MM.1S (cell line): ENCODE results near the gene FOXL1.

ENCODE experiments used
- DNase-seq: peaks from one replicate; pipeline ENCODE4 v3.0.0-alpha.2; 2015
- H2AFZ ChIP-seq: fragments of 300-600 bp; sonication (generic); 2 replicates; pipeline ENCODE4 v1.6.0; 2016; ENCODE audit warnings: antibody characterized with exemption, low read length
- H3F3A ChIP-seq: fragments of 300-600 bp; sonication (generic); 2 replicates; pipeline ENCODE4 v1.6.1; 2016; ENCODE audit warnings: mild to moderate bottlenecking, antibody characterized with exemption, low read length, moderate library complexity, mixed read lengths; ENCODE audit not compliant: insufficient read depth
- H3K27ac ChIP-seq: fragments of 300-600 bp; sonication (generic); 2 replicates; pipeline ENCODE4 v1.5.1; 2016; ENCODE audit warnings: mild to moderate bottlenecking, low read length
- H3K27me3 ChIP-seq: fragments of 300-600 bp; sonication (generic); replicated peaks from 2 replicates; pipeline ENCODE4 v1.6.0; 2016; ENCODE audit warnings: low read length; ENCODE audit not compliant: insufficient read depth
- H3K36me3 ChIP-seq: fragments of 300-600 bp; sonication (generic); replicated peaks from 2 replicates; pipeline ENCODE4 v1.6.1; 2016; ENCODE audit warnings: mild to moderate bottlenecking, low read length, mixed read lengths; ENCODE audit not compliant: insufficient read depth
- H3K4me1 ChIP-seq: fragments of 300-600 bp; sonication (generic); 2 replicates; pipeline ENCODE4 v1.6.1; 2016; ENCODE audit warnings: low read length, mixed read lengths
- H3K4me2 ChIP-seq: fragments of 300-600 bp; sonication (generic); 2 replicates; pipeline ENCODE4 v1.6.0; 2016; ENCODE audit warnings: low read depth, low read length
- H3K4me3 ChIP-seq: fragments of 300-600 bp; sonication (generic); 2 replicates; pipeline ENCODE4 v1.5.1; 2016; ENCODE audit warnings: low read length, mixed read lengths
- H3K79me2 ChIP-seq: fragments of 300-600 bp; sonication (generic); 2 replicates; pipeline ENCODE4 v1.6.1; 2016; ENCODE audit warnings: mixed run types, low read length, mixed read lengths
- H3K9ac ChIP-seq: fragments of 300-600 bp; sonication (generic); 2 replicates; pipeline ENCODE4 v1.6.1; 2016; ENCODE audit warnings: low read length, mixed read lengths
- H3K9me2 ChIP-seq: fragments of 300-600 bp; sonication (generic); replicated peaks from 2 replicates; pipeline ENCODE4 v1.6.1; 2016; ENCODE audit warnings: mild to moderate bottlenecking, low read length, mixed read lengths; ENCODE audit not compliant: insufficient read depth
- H3K9me3 ChIP-seq: fragments of 300-600 bp; sonication (generic); replicated peaks from 2 replicates; pipeline ENCODE4 v1.6.1; 2016; ENCODE audit warnings: mild to moderate bottlenecking, low read length, mixed read lengths; ENCODE audit not compliant: insufficient read depth
- H4K20me1 ChIP-seq: fragments of 300-600 bp; sonication (generic); 2 replicates; pipeline ENCODE4 v1.6.1; 2016; ENCODE audit warnings: mild to moderate bottlenecking, low read length, moderate library complexity, mixed read lengths; ENCODE audit not compliant: insufficient read depth
- EZH2 ChIP-seq: fragments of 300-600 bp; sonication (generic); optimal IDR thresholded peaks from 2 replicates; pipeline ENCODE3; 2017; ENCODE audit warnings: low read depth, mild to moderate bottlenecking, antibody characterized with exemption, low read length, mixed read lengths
- EZH2phosphoT487 ChIP-seq: fragments of 300-600 bp; sonication (generic); IDR thresholded peaks from 2 replicates; pipeline ENCODE4 v1.6.1; 2018; ENCODE audit warnings: antibody characterized with exemption, low read length
- TF ChIP-seq, protein P1 (sequence below): fragments of 300-600 bp; sonication (generic); IDR thresholded peaks from 2 replicates; pipeline ENCODE4 v1.5.1; 2016; ENCODE audit warnings: antibody characterized with exemption, low read length, mixed read lengths

Gene FOXL1

DNA sequence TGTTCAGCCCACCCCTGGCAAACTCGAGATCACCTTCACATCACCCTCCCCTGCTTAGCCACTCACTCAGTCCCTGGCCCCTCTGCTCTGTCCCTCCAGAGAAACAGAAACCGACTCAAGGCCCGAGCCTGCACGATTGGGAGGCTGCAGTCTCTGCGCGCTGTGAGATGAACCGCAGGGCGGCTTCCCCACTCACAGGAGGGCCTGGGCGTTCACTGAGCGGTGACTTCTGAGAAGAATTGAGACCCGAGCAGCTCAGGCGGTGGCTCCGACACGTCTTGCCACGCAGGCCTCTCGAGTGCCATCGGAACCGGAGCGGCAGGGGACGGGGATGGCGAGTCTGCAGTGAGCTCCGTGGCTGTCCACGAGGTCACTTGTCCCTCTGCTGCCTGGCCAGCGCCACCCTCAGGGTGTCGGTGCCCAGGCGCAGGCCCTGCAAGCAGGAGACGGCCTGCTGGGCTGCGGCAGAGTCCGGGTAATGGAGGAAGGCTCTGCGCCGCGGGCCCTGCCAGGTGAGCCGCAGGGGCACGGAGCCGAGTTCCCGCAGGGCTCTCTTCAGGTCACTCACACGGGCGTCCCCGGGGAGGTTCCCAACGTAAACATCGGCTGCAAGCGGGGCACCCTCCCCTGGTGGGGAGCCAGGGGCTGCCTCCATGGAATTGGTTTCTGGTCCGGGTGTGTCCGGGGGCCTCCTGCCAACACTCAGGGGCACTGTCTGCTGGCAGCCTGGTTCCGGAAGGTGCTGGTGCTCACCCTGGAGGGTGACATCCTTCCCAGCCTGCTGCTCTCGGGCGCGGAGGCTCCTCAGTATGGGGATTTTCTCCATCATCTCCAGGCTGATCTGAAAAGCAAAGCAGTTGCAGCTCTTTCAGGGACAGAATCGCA lies 46.5 kb upstream of the FOXL1 start:
- H3K4me1 ChIP-seq: no peaks in the 10 kb centered on the region
- DNase-seq: no peak

DNA sequence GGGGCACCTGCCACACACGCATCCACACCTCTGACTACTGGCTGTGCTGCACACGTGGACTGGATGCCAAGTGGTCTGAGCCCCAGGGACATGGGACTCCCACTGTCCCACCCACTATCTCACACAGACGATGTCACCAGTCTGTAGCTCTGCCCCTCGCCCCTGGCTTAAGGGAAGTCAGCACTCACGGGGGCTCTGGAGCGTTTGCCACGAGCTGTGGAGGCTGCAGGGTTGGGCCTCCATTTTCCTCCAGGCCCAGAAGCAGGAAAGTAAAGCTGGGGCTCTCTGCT lies 45.9 kb upstream of the FOXL1 start:
- Histone ChIP-seq H3K27me3 (no peaks in the 10 kb centered on the region), H3K9me3 (no peaks in the 10 kb centered on the region), H3K4me2 (no peak overlapping the region), H4K20me1 (no peaks in the 10 kb centered on the region), H3K27ac (no peak overlapping the region), H3K79me2 (no peaks in the 10 kb centered on the region), H3K9me2 (no peaks in the 10 kb centered on the region), H3K4me1 (no peaks in the 10 kb centered on the region), H3K36me3 (no peaks in the 10 kb centered on the region), H3F3A (no peaks in the 10 kb centered on the region), H3K4me3 (no peak overlapping the region), H3K9ac (no peak overlapping the region), H2AFZ (no peak overlapping the region)
- TF ChIP-seq EZH2 (no peak), EZH2phosphoT487 (no peak)
- TF ChIP-seq, protein P1, sequence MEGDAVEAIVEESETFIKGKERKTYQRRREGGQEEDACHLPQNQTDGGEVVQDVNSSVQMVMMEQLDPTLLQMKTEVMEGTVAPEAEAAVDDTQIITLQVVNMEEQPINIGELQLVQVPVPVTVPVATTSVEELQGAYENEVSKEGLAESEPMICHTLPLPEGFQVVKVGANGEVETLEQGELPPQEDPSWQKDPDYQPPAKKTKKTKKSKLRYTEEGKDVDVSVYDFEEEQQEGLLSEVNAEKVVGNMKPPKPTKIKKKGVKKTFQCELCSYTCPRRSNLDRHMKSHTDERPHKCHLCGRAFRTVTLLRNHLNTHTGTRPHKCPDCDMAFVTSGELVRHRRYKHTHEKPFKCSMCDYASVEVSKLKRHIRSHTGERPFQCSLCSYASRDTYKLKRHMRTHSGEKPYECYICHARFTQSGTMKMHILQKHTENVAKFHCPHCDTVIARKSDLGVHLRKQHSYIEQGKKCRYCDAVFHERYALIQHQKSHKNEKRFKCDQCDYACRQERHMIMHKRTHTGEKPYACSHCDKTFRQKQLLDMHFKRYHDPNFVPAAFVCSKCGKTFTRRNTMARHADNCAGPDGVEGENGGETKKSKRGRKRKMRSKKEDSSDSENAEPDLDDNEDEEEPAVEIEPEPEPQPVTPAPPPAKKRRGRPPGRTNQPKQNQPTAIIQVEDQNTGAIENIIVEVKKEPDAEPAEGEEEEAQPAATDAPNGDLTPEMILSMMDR: no peak
- no peak for DNase-seq

More for the DNA sequence above, 46.5 kb upstream of the FOXL1 start:
- Histone ChIP-seq H3K9ac (no peak overlapping the region), H3F3A (no peaks in the 10 kb centered on the region), H3K27me3 (no peaks in the 10 kb centered on the region), H3K4me3 (no peak overlapping the region), H2AFZ (no peak overlapping the region), H3K27ac (no peak overlapping the region), H3K4me2 (no peak overlapping the region), H3K79me2 (no peaks in the 10 kb centered on the region), H3K9me3 (no peaks in the 10 kb centered on the region), H3K36me3 (no peaks in the 10 kb centered on the region), H3K9me2 (no peaks in the 10 kb centered on the region), H4K20me1 (no peaks in the 10 kb centered on the region)
- TF ChIP-seq, protein P1: no peak
- no peak for TF ChIP-seq EZH2phosphoT487
- TF ChIP-seq EZH2: no peak

DNA sequence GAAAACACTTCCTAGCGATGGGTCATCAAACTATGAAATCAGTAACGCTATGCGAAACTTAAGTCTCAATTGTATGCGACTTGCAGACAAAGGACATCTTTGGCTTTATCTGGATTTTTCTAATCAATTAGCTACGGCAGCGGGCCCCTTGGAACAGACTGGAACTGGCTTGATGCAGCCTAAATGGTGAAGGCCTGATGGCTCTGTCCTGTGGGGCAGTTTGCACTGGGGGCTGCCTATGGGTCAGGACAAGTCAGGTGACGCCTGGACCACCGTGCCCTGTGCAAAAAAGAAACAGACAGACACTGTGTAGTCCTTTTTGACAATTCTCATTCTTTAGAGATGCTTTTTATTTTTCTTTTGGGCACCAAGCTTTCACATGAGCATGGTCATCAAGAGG lies 45.3 kb upstream of the FOXL1 start:
- Histone ChIP-seq H3K27me3 (no peaks in the 10 kb centered on the region), H3K9me2 (no peaks in the 10 kb centered on the region), H3F3A (no peaks in the 10 kb centered on the region), H3K79me2 (no peaks in the 10 kb centered on the region), H3K4me3 (no peak overlapping the region), H3K4me1 (no peaks in the 10 kb centered on the region), H3K4me2 (no peak overlapping the region), H3K9me3 (no peaks in the 10 kb centered on the region), H3K27ac (no peak overlapping the region), H3K36me3 (no peaks in the 10 kb centered on the region), H2AFZ (no peak overlapping the region), H4K20me1 (no peaks in the 10 kb centered on the region), H3K9ac (no peak overlapping the region)
- TF ChIP-seq EZH2phosphoT487 (no peak), EZH2 (no peak)
- TF ChIP-seq, protein P1: no peak
- DNase-seq: no peak
